Measurements from ENCODE around the gene GPX4. TPM values are rescaled to one million over a fixed set of nuclear protein-coding genes. Genes with fewer than 3 reads are reported as not detected.

Gene GPX4
- total and polyA plus RNA-seq, 9 of the 15 experiments (the other 6 are each of a cell fraction or from before 2014, with no cell fraction given): 61.4 to 661 (median 349) TPM

DNA sequence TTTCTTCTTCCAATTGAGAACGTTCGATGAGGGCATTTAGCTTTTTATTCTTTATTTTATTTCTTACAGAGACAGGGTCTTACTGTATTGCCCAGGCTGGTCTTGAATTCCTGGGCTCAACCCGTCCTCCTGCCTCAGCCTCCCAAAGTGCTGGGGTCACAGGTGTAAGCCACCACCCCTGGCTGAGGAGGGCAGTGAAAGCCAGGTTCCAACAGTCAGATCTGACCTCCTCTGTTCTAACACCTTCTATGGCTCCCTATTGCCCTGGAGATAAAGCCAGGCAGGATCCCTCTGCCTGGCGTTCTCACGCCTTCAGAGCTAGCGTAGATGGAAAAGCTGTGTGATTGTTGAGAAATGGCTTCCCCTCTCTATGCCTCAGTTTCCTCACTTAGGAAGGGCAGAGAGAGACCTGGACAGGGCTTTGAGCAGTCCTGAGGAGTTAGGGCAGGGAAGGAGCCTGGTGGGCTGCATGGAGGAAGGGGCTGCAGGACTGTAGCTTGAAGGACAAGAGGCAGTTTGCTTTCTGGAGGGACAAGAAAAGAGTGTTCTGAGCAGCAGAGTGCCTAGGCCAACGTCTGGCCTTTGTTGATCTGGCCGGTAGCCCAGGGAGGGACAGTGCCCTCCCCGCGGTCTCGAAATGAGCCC, 31.3 kb upstream of the GPX4 start:
- H2AFZ ChIP-seq (ENCODE audit: low read depth, low read length): no peak overlapping the region
- POLR2A ChIA-PET: interaction anchor here (0.7 to 0.9 kb wide), 4 partner anchors 9 to 203 kb away, joined by 3 to 4 read pairs (median 4); partner anchors contain the start of gene FAM174C
- H3K4me2 ChIP-seq (ENCODE audit: insufficient read depth, low read length): no peak overlapping the region
- peaks cover 32 to 75% of the 10 kb centered on the region in 2 experiments for H3K4me1 ChIP-seq (replicated peaks in 1 of 2; ENCODE audit: control insufficient read depth in 2 of 2, insufficient read depth in 2 of 2, low read length in 2 of 2)
- 0 out of 2 replicates have a peak, but pooled peaks cover 3% of the 10 kb centered on the region for H4K20me1 ChIP-seq (replicated peaks; ENCODE audit: control insufficient read depth, insufficient read depth, low read length)
- H3K4me3 ChIP-seq: no peak overlapping the region
- intact Hi-C loops (cut with micrococcal nuclease): no loop called here
- ATAC-seq: no peak
- no peak for FAIRE-seq
- H3K9me1 ChIP-seq (ENCODE audit: control insufficient read depth, insufficient read depth, low read length): no peaks in the 10 kb centered on the region
- WGBS (ENCODE audit: insufficient coverage, low coverage, missing lambda C conversion rate): 64% methylated on average over 9 of the region's 11 CpGs
- no peak overlapping the region for H3K27ac ChIP-seq (ENCODE audit: extremely low read depth, low read depth, low read length)
- CTCF ChIA-PET (ENCODE audit: low intra/inter-chr PET ratio): no interaction called here
- H3K27me3 ChIP-seq (ENCODE audit: control insufficient read depth in 2 of 2, insufficient read depth in 2 of 2, low read length in 2 of 2): no peaks in the 10 kb centered on the region
- BruUV-seq (replicated peaks): no TSS peak
- no peaks in the 10 kb centered on the region for H3K36me3 ChIP-seq (ENCODE audit: control insufficient read depth, insufficient read depth, low read length)
- H3K9ac ChIP-seq (ENCODE audit: insufficient read depth in 1 of 2, low read depth in 2 of 2, low read length in 2 of 2): peak overlapping the region in 1 of 2 experiments; percentile 68; a peak in 2 of 4 replicates
- H3K79me2 ChIP-seq (ENCODE audit: control insufficient read depth, insufficient read depth, low read length): no peaks in the 10 kb centered on the region
- in situ Hi-C loops (cut with MboI): no loop called here
- no peak for DNase-seq (ENCODE audit: extremely low read depth in 1 of 4, low spot score in 3 of 4)
- no peaks in the 10 kb centered on the region for H3K9me3 ChIP-seq (replicated peaks; ENCODE audit: control insufficient read depth, insufficient read depth, low read depth, low read length)
- TF ChIP-seq ZNF512 (tag; IDR thresholded peaks at IDR 0.05) (no peak), MED1 (CRISPR knock-in tag; IDR thresholded peaks at IDR 0.05; ENCODE audit: borderline replicate concordance) (no peak), ZNF12 (CRISPR knock-in tag; IDR thresholded peaks at IDR 0.05) (no peak), SETDB1 (IDR thresholded peaks at IDR 0.05; ENCODE audit: low read length) (no peak), PTBP1 (IDR thresholded peaks at IDR 0.05; ENCODE audit: low read depth, low read length) (peak; percentile 96), POLR2AphosphoS5 (IDR thresholded peaks at IDR 0.05; ENCODE audit: control insufficient read depth, insufficient read depth, low read depth, low read length) (no peak), ZNF717 (CRISPR knock-in tag; IDR thresholded peaks at IDR 0.05) (no peak), ZNF586 (CRISPR knock-in tag; conservative IDR thresholded peaks at IDR 0.05) (no peak), ZFPM2 (CRISPR knock-in tag; IDR thresholded peaks at IDR 0.05) (no peak), IFI16 (CRISPR knock-in tag; IDR thresholded peaks at IDR 0.05) (no peak), BACH1 (tag; IDR thresholded peaks at IDR 0.05) (no peak)
- TF ChIP-seq, protein P1, sequence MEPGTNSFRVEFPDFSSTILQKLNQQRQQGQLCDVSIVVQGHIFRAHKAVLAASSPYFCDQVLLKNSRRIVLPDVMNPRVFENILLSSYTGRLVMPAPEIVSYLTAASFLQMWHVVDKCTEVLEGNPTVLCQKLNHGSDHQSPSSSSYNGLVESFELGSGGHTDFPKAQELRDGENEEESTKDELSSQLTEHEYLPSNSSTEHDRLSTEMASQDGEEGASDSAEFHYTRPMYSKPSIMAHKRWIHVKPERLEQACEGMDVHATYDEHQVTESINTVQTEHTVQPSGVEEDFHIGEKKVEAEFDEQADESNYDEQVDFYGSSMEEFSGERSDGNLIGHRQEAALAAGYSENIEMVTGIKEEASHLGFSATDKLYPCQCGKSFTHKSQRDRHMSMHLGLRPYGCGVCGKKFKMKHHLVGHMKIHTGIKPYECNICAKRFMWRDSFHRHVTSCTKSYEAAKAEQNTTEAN (CRISPR knock-in tag; IDR thresholded peaks at IDR 0.05): no peak
- TF ChIP-seq, protein P2, sequence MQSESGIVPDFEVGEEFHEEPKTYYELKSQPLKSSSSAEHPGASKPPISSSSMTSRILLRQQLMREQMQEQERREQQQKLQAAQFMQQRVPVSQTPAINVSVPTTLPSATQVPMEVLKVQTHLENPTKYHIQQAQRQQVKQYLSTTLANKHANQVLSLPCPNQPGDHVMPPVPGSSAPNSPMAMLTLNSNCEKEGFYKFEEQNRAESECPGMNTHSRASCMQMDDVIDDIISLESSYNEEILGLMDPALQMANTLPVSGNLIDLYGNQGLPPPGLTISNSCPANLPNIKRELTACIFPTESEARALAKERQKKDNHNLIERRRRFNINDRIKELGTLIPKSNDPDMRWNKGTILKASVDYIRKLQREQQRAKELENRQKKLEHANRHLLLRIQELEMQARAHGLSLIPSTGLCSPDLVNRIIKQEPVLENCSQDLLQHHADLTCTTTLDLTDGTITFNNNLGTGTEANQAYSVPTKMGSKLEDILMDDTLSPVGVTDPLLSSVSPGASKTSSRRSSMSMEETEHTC (IDR thresholded peaks at IDR 0.05): no peak
- TF ChIP-seq, protein P3, sequence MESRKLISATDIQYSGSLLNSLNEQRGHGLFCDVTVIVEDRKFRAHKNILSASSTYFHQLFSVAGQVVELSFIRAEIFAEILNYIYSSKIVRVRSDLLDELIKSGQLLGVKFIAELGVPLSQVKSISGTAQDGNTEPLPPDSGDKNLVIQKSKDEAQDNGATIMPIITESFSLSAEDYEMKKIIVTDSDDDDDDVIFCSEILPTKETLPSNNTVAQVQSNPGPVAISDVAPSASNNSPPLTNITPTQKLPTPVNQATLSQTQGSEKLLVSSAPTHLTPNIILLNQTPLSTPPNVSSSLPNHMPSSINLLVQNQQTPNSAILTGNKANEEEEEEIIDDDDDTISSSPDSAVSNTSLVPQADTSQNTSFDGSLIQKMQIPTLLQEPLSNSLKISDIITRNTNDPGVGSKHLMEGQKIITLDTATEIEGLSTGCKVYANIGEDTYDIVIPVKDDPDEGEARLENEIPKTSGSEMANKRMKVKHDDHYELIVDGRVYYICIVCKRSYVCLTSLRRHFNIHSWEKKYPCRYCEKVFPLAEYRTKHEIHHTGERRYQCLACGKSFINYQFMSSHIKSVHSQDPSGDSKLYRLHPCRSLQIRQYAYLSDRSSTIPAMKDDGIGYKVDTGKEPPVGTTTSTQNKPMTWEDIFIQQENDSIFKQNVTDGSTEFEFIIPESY (CRISPR knock-in tag; IDR thresholded peaks at IDR 0.05): 0 out of 2 replicates have a peak, but pooled peaks have one; percentile 4
- TF ChIP-seq, protein P4, sequence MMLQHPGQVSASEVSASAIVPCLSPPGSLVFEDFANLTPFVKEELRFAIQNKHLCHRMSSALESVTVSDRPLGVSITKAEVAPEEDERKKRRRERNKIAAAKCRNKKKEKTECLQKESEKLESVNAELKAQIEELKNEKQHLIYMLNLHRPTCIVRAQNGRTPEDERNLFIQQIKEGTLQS (IDR thresholded peaks at IDR 0.05): no peak
- TF ChIP-seq, protein P4 (CRISPR knock-in tag; conservative IDR thresholded peaks at IDR 0.05): no peak
